Astrocyte of the hippocampus (primary cell): Measurements from ENCODE around the gene KCTD14.
"Not testable (repeated sequence)": the region's sequence is repeated elsewhere in the genome, so short reads cannot be mapped to it uniquely, and the experiment has no call there.

Experiments used
- DNase-seq: peaks from one replicate; pipeline ENCODE4 v3.0.0; 2011; ENCODE audit warnings: low read depth, low spot score

Gene KCTD14

GRCh38 chr11:78023426-78023825, 350 bp upstream of the KCTD14 start:
- DNase-seq = no peak

- DNase-seq = no peak
These were observed 1.5 kb downstream of the KCTD14 start for GRCh38 chr11:78021611-78022010.

DNA sequence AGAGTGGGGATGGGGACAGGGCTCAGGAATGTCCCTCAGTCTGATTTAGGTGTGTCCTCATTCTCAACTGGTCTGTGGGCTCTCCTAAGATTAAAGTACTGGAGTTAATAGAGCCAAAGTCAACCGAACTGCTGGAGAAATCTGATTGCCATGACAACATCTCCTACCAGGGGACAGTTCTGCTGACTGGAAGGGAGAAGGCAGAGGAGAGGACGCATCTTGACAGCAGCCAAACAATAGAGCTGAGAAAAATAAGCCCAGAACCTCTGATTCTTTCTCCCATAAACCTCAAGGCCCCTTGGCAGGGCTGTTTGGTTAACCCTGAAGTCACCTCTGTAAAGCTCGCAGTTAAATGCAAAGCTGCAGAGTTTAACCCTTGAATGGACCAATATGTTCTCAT, 2.8 kb downstream of the KCTD14 start:
- peak; percentile 48 for DNase-seq

- DNase-seq = peak; percentile 52
These were observed 3.3 kb downstream of the KCTD14 start for GRCh38 chr11:78019808-78020207.

- no peak for DNase-seq
These were observed 7.2 kb downstream of the KCTD14 start for GRCh38 chr11:78015878-78016277.

- not testable (repeated sequence) for DNase-seq
These were observed 8.0 kb downstream of the KCTD14 start for GRCh38 chr11:78014937-78015520.

- DNase-seq = no peak
These were observed 11.8 kb downstream of the KCTD14 start for GRCh38 chr11:78011301-78011700.

DNA sequence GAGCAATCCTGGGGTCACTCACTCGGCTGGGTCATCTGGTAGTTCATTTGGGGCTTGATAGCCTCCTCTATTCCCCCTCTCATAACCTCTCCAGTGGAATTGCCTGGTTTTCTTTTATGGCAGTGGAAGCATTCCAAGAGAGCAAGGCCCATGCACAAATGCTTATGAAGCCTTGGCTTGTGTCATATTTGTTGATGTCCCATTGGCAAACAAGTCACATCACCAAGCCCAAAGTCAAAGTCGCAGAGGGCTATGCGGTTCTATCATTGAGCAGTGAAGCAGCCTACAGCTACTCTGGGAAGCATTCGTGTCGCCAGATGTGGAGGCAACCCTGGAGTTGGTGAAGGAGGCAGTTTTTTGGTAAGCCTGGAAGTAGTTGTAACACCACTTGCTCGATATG, 12.3 kb downstream of the KCTD14 start:
- DNase-seq = no peak

DNA sequence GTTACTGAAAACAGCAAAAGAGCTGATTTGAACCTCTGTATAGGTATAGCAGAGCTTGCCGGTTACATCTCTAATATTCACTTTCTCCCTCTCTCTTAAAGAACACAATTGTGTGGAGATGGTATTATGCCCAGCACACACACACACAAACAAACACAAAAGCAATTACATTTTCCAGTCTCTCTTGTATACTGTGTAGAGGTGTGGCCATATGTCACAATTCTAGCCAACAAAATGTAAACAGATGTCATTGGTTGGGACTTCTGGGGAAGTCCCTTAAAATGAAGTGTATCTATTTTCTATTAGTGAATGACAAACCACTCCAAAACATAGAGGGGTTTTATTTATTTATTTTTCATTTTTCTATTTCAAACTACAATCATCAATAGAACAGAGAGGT, 12.8 kb downstream of the KCTD14 start:
- no peak for DNase-seq

DNA sequence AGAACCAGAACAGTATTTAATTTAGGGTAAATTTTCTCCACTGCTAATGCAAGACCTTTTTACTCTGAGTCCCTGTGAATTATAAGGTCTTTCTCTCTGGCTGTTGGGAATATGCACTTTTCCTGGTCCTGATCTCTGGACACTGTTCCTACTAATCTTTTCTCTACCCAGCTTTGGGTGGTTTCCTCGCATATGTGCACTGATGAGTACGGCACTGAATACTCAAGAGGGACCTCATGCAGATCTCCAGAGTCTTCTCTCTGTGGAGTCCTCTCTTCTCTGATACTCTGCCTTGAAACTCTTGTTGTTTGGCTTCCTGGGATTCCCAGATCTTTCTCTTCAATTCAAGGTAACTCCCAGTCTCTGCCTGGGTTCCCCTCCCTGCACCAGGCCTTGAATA, 14.0 kb downstream of the KCTD14 start:
- no peak for DNase-seq

GRCh38 chr11:78000193-78000592, 22.9 kb downstream of the KCTD14 start:
- peak; percentile 83 for DNase-seq

- no peak for DNase-seq
These were observed 23.5 kb downstream of the KCTD14 start for GRCh38 chr11:77999446-78000030.

DNA sequence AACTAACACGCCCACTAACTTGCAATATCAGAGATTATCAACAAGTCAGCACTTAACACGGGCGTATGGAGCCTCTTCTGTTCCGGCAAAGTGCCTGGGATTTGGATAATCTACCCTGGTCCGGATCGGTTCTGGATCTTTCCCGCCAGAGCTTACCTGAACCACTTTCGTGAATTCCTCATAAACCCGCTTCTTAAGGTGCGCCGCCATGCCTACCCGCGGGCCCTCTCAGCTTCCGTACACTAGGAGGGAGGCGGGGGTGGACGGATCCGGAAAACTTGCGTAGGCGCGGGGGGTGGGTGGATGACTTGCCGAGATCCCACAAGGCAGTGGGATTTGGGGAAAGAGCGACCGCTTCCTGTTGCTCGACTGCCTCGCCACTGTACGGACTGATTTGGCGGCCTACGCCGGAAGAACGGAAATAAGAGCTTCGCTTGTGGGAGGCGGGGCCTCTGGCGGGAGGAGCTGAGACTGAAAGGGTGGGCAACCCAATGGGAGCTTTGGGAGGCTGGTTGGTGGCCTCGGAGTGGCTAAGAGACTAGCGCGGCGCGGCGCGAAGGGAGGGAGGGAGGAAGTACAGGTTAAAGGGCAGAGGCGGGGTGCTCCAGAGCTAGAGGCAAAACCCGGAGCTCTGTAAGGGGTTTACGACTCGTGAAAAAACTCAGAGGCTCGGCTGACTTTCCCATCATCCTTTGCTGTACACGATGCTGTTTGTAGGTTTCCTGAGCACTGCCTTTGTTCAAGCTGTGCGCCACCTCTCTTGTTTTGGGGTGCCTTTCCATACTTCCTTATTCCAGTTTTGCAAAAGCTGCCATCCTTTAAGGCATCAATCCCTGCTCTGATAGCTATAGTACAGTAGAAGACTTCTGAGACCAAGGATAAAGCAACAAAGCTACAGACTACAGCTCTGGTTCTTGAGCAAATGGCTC, 28.4 kb downstream of the KCTD14 start, which contains the start of gene INTS4:
TSS of gene INTS4 (minus strand) at position 235 of the 929 bp plus-strand sequence. CDS start at position 210, 25 bp downstream.
- DNase-seq = peak; percentile 100

GRCh38 chr11:77993902-77994301, 29.2 kb downstream of the KCTD14 start:
- DNase-seq = peak; percentile 8

- no peak for DNase-seq
These were observed 32.1 kb downstream of the KCTD14 start for GRCh38 chr11:77990981-77991380.

- not testable (repeated sequence) for DNase-seq
These were observed 36.6 kb downstream of the KCTD14 start for GRCh38 chr11:77986456-77986855.

GRCh38 chr11:77981346-77981947, 41.6 kb downstream of the KCTD14 start:
- no peak for DNase-seq

- no peak for DNase-seq
These were observed 54.7 kb downstream of the KCTD14 start for GRCh38 chr11:77968337-77968736.

- DNase-seq = no peak
These were observed 55.3 kb downstream of the KCTD14 start for GRCh38 chr11:77967753-77968152.

DNA sequence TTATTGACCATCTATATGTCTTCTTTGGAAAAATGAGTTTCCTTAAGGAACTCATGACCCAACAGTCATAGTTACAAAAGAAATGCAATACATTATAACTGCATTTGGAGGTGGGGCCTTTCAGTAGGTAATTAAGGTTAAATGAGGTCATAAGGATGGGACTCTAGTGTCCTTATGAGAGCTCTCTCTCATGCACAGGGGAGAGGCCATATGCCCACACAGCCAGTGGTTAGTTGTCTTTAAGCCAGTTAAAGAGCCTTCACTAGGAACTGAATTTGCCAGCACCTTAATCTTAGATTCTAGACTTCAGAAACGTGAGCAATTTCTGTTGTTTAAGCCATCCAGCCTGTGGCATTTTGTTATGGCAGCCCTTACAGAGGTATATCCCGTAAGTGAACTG, 56.0 kb downstream of the KCTD14 start:
- no peak for DNase-seq

- DNase-seq = no peak
These were observed 56.7 kb downstream of the KCTD14 start for GRCh38 chr11:77966338-77966737.
